Dermis blood vessel endothelial cell (primary cell): ENCODE results near the gene ZDHHC8. TPM values are rescaled to one million over a fixed set of nuclear protein-coding genes. Genes with fewer than 3 reads are reported as not detected.
A peak's percentile ranks its signal among the peaks of the same experiment; 100 is the strongest.

Experiments
- DNase-seq: peaks from one replicate; pipeline ENCODE4 v3.0.0; 2010
- total RNA-seq: library from RNA; depleted of rRNA; stranded (reverse); fragments of >200 nt; gene quantifications from 2 replicates; pipeline ENCODE4 v1.2.3, GENCODE V29; 2014

The ZDHHC8 gene
- total RNA-seq, 1 donor from 2014 or later = 9.0 TPM

DNA sequence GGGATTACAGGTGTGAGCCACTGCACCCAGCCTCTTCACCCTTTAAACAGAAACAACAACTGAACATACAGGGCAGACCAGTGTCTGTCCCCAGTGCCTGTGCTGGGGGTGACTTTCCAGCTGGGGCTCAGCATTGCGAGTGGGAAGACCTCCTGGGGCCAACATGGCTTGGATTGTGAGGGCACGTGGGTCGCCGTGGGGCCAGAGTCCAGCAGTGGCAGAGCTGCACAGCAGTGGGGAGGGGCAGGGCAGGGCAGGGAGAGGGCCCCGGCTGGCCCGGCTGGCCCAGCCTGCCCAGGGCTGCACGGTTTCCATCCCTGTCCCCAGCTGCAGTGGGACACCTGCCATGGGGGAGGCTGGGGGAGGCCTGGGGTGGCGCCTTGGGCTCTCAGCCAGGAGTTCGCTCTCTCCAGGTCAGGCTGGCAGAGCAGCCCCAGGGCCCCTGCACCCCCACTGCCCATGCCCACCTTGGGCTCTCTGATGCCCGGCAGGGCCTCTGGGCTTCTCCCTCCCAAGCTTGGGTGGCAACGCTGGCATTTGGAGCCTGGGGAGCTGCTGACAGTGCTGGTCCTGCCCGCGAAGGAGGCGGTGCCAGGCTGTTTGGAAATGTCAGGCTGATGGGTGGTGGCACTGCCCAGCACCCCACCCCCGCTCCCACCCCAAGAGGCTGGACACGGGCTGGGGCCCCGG, 49.7 kb downstream of the ZDHHC8 start:
- no peak for DNase-seq

DNA sequence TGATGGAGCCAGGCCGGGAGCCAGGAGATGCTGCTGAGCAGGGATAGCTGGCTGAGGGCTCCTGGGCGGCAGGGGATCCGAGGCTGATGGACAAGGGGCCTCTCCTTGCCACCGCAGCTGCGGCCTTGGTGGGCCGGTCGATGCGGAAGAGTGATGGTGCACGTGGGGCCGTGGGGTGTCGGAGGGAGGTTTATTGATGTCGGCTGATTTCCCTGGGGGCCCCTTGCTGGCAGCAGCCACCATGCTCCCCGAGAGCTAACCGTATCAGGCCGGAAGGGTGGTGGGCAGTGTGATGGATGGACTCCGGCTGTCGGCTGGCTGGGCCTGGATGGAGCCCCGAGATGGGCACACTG, 50.3 kb downstream of the ZDHHC8 start:
- DNase-seq = no peak

DNA sequence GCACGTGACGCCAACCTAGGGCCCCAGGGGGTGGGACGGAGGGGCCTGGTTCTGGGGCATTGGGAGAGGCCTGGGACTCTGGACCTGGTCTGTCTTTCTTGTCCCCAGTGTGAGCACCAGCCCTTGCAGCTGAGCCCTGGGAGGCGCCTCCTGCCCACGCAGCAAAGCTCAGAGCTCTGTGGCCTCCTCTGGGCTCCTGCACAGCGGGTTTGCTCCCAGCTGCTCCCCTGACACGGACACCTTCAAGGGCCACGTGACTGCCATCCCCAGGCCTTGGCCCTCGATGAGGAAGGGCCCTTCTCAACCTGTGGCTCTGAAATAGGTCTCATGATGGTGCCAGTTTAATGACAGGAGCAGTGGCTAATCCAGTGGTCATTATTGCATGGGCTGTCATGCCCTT, 50.8 kb downstream of the ZDHHC8 start:
- DNase-seq = no peak

DNA sequence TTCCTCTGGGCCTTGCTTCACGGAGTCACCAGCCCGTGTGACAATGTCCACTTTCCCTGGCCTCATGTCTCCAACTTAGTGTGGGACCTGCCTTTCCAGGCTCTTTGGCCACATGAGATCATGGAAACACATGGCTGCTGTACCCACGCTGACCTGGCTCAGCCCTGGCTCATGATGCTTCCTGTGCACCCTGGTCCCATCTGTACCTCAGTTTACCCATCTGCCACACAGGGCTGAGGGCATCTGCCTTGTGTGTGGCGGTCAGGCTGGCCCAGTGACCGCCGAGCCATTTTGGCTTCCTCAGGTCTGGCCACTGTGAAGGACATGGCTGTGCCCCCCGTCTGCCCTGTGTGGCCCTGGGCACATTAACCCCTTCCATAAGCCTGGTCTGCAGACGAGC, 51.5 kb downstream of the ZDHHC8 start:
- DNase-seq = no peak

DNA sequence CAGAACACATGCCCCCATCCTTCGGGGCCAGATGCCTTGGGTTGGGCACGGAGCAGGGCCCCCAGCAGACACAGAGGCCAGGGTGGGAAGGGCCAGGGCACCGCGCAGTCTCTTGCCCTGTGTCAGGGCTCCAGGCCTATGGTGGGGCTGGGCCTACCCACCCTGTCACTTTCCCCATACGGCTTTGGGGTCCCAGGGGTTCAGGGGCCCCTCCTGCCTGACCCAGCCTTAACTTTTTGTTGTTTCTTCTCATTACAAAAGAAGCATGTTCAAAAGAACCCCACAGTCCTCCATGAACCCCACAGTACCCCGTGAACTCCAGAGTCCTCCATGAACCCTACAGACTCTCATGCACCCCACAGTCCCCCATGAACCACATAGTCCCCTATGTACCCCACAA, 52.2 kb downstream of the ZDHHC8 start:
- no peak for DNase-seq

DNA sequence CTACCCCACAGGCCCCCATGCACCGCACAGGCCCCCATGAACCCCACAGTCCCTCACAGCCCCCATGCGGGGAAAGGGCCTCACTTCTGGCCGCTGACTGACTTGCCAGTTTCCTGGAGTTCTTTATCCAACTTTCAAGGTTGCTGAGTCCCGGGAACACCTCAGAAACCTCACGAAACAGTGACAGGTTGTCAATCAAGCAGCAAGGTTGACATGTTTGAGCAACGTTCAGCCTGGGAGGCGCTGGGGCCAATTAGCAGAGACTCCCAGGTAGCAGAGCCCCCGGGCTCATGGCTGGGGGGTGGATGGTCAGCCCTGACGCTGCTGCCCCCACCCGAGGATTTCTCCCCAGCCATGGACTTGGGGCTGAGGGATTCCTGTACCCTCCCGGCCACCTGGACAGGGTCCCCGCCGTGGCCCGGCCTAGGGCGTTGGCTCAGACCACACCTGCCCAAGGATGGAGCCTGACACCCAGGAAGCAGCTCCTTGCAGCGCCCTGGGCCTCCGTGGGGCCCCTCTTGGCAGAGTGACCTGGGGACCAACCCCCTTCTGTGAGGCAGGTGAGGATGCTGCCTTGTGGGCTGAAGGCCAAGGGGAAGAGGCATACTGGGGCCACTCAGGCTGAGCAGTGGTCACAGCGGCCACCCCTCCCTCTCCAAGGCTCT, 53.0 kb downstream of the ZDHHC8 start:
- DNase-seq = no peak

DNA sequence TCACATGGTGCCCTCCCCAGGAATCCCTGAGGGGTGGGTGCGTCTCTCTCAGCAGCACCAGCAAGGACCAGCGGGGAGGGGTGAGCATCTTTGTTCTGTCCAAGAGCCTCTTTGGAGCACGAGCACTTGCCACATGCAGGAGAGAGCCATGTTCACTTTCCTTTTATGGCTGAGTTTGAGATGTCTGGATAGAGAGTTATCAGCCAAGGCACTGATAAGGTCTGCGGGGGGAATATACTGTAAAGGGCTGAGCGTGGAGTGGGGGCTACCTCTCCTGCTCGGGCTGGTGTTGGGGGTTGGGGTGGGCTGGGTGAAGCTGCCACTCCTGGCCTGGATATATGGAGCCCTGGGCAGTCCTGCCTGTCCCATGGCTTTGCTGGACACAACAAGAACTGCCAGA, 54.1 kb downstream of the ZDHHC8 start:
- DNase-seq = no peak

DNA sequence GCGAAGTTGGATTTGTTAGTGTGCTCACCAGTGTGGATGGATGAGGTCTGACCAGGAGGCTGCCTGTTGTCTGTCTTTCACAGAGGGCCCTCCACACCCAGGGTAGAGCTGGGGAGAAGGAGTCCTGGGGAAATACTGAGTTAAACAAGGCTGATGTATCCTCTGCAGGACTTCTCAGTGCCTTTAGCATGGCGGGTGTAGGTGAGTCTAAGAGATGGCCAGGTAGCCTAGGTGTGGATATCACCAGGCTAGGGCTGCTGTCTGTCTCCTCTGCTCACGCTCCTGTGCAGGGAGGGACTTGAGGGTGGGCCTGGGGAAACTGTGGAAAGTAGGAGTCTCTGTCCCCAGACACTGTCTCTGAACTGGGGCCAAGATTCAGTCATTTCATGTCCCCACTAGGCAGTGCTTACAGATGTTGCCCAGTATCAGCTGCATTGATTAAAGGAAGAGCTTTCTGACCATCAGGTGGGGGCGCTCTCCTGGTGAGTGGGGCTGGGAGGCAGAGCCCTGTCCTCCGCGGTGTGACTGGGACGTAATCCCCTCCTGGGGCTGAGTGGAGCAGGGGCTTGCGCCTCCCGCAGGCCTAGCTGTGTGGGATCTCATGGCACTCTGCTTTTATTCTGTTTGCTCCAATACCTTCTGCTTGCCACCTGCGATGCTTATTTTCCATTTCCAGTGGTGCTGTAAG, 54.7 kb downstream of the ZDHHC8 start:
- peak; percentile 28 for DNase-seq

DNA sequence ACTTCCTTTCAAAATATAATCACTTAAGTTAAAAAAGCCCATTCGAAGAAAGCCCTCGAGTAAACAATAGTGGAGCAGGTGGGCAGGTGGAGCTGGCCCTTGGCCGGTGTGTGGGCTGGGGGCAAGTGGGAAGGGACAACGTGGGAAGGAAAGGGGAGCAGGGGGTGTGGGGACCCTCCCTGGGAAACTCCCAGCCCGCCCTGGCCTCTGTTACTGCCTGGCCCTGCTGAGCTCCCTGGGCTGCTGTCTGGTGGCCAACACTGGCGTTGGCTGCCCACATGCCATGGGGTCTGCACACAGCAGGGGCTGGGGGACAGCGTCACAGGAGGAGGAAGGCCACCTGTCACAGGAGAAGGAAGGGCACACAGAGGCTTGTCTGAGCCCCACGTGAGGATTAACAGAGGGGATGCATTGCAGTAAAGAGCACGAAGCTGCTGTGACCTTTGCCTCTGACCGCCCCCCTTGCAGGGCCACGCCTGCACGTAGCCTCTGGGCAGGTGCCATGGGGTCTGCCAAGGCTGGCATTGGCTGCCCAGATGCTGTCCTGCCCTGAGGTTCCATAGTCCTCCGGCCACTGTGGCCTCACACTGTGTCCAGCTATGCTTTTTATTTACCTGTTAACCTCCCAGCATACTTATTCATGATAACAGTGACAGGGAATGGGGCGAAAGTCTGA, 55.4 kb downstream of the ZDHHC8 start:
- DNase-seq = no peak

DNA sequence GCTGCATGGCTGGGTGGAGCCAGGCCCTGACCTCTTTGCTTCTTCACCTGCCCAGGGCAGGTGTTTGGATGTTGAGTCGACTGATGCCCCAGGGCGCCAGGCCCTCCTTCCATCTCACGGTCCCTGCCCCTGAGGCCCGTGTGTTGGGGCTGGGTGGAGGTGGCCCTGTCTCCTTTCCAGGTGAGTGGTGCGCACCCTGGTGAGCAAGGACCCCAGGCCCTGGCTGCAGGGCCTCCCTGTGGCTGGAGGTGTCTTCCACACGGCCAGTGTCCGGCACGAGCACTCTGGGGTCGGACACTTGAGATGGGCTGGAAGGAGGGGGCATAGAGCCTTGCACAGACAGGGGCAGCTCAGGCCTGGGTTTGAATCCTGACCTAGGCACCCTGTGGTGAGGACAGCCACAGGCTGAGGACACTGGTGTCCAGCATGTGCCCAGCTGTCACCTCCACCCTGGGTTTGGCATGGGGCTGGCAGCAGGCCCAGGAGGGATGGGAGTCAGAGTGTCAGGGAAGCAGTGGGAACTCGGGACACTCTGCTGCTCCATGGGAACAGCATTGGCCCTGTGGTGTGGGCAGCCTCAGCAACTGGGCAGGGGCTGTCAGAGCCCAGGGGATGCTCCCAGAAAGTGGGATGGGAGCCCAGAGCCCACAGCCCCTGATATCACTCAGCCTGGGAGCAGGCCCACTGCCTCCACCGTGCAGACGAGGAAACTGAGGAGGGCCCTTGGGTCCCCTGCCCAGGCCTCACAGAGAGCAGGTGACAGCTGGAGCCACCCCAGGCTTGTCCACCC, 56.4 kb downstream of the ZDHHC8 start:
- no peak for DNase-seq

DNA sequence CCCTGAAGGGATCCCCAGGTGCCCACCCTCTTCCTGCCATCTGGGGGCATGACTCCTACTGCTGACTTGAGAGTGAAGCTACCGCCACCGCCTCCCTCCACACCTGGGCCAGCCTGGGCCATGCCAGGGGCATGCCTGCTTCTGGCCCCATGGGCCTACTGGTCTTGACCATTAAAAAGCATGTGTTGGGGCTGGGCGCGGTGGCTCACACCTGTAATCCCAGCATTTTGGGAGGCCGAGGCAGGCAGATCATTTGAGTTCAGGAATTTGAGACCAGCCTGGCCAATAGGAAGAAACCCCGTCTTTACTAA, 56.9 kb downstream of the ZDHHC8 start:
- no peak for DNase-seq

DNA sequence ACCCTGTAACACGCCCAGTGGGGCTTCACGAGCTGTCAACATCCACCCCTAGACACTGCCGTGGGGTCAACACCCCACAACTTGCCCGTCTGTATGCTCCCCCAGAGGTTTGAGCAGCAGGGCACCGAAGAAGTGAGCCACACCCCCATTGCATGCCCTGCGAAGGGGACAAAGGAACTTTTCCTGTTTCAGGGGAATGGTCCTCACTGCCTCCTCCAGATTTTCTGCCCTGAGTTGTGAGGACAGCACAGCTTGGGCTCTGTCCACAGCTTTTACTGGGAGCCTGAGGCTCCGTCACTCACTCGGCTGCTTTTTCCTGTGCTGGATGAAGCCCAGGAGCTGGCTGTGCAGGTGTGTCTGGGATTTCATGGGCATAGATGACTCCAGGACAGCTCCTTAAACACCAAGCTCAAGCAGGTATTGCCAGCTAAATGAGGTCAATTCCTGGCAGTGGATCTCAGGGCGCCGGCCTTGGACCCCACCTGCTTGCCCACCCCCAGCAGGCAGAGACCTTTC, 59.5 kb downstream of the ZDHHC8 start:
- no peak for DNase-seq

DNA sequence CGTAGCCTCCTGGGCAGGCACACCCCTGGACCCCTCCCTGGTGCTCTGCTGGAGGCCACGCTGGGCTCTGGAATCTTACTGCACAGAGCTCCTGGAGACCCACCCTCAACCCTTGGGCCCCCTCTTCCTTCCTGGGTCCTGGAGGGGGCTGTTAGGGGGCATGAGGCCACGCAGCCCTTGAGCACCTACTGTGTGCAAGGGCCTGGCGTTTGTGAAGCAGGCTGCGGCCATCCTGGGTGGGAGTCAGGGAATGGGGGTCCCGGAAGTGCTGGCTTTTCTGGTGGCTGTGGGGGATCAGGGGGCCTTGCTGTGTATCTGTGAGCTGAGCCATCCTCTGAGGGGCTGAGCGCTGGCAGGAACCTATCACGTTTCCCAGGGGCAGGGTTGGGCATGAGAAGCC, 60.2 kb downstream of the ZDHHC8 start:
- no peak for DNase-seq

DNA sequence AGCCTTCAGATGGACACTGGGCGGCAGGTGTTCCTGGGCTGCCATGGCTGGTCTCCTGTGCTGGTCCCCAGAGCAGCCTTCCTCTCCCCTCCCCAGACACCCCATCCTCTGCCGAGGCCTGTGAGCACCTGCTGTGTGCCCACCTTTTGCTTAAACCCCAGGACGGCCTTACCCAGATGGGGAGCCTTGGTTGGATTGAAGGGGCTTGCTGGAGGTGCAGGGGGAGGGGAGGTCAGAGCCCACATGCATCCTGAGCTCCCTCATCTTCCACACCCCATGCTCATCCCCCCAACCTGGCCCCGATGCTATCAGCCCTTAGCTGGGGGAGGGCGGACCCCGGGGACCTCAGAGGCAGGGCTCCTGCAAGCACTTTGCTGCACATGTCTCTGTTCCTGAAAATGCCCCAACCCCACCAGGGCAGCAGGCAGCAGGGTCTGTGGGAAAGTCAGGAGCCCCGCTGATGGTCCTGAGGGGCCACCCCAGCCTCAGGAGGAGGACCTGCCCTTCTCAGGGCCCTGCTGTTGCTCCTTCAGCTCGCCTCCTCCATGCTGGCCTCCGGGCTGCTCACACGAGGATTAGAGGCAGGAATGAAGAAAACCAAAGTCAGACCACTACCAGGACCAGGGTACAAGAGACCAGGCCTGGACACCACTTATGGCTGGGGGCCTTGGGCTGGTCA, 60.8 kb downstream of the ZDHHC8 start:
- no peak for DNase-seq

DNA sequence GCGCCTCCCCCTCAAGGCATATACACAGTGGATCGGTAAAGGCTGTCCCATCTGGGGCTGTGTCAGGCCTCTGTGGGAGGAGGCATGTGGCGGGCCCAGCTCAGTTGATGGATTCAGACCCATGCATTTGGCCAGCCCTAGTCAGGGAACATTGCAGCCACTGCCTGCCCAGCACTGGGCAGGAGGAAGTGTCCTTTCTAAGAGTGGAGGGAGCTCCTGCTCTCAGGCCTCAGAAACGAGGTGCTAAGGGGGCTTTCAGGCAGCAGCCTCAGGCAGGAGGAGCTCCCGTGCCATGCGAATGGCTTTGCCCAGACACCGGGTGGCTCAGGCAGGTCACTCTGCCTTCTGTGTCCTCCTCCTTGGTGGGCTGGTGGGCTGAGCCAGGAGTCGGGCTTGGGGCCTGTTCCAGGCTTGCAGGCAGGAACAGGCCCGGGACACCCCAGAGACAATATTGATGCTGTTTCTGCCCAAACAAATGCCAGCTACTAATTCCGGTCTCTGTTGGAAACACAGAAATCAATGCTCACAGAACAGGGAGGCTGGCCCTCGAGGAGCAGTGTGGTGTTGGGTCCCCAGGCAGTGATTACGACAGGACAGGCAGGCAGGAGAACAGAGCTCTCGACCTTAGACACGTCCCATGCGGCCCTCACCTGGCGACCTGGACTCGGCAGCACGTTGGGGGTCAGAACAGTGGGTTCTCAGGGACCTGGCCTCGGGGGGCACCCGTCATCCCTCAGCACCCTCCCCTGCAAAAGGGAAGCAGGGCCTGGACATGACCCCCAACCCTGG, 61.6 kb downstream of the ZDHHC8 start:
- DNase-seq = no peak

DNA sequence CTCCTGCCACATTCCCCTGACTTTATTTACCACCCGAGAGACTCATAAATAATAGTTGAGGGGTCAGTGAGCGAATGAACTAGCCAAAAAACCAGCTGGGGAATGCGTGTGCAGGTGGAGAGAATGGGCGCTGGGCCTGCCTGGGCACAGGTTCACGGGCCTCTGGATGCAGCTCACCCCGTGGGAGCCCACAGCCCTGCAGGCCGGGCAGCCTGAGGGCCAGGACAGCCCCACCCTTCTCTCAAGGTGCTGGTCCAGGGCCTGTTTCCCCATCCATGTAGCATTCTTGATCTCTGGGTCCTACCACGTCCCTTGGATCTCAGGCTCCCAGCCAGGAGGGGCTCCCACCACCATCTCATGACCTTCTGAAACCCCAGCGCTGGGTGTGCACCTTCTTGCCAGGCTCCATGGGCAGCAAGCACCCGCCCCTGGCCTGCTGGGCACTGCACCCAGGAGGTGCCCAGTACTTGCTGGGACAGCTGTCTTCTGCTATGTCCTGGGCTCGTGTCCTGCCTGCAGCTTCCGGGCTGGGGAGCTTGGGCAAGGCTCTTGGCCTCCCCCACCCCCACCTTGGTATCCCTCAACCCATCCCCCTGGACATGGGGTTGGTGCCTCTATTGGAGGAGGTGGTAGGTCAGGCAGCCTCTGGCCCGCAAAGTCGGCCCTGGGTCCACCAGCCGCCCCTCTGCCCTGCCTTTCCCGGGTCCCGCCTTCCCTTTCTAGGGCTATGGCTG, 62.3 kb downstream of the ZDHHC8 start:
- DNase-seq = no peak

DNA sequence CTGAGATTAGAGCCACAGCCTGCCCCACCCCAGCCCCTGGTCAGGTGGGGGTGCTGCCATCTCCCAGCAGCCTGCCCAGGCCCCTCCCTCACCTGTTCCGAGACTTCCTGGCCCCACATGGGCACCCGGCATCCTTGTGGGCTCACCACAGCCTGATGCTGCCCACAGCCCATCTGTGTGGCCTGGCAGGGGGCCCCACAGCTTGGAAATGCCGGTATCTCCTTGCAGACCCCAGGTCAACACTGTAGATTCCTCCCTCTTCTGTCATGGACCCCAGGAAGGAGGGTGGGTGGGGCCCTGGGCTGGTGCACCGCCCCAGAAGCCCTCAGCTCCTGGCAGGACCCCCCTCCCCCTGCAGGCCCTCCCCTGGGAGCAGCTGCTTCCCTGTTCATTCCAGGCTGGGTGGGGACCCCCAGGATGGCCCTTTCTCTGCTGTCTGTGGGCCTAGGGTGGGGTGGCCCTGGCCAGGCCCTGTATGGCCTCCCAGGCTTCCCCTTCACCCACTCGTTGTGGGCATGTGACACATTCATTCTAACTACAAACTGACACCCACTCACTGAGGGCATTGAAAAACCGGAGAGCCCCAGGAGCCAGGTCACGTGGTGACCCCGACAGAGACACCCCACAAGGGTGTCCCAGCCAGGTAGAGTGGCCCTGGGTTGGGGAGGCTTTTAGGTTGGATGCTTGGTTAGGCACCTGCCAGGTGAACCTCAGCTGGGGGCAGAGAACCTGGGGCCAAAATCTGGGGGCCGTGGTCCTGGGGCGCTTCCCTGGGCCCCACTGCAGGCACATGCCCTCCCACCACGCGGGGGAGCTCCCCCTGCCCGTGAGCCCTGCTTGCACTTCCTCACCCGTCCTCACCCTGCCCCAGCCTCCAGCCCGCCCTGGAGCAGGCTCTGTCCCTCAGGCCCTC, 63.3 kb downstream of the ZDHHC8 start:
- DNase-seq = no peak

DNA sequence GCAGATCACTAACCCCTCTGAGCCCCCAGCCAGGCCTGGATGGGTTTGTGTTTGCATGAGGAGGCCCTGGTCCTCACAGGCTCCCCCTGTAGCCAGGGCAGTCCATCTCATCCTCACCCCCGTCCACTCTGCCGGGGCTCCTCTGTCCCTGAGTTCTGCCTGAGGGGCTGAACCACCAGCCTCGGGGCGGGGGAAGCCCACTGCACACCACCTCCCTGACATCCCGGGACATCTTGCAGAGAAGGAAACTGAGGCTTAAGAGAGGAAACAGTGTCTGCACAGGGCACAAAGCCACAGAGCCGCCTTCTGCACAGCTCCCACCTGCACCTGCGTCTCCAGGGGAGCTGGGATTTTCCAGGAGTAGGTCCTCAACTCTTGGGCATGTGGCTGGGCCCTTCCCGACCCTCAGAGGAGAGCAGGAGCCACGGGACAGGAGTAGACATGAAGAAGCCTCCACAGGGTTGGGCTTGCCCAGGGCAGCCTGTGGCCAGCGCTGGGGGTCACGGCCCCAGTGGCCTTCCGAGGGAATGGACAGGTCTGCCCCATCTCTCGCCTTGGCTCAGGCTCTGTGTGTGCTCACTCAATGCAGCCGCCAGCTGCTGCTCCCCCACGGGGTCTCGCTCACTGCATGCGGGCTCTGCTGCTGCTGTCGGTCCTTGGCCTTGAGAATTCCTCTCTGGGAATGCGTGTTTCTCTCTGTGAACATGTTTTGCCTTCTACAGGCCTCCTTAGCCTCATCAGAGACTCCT, 64.7 kb downstream of the ZDHHC8 start:
- DNase-seq = no peak
